ENCODE results near the gene CGB1.

Gene CGB1

DNA sequence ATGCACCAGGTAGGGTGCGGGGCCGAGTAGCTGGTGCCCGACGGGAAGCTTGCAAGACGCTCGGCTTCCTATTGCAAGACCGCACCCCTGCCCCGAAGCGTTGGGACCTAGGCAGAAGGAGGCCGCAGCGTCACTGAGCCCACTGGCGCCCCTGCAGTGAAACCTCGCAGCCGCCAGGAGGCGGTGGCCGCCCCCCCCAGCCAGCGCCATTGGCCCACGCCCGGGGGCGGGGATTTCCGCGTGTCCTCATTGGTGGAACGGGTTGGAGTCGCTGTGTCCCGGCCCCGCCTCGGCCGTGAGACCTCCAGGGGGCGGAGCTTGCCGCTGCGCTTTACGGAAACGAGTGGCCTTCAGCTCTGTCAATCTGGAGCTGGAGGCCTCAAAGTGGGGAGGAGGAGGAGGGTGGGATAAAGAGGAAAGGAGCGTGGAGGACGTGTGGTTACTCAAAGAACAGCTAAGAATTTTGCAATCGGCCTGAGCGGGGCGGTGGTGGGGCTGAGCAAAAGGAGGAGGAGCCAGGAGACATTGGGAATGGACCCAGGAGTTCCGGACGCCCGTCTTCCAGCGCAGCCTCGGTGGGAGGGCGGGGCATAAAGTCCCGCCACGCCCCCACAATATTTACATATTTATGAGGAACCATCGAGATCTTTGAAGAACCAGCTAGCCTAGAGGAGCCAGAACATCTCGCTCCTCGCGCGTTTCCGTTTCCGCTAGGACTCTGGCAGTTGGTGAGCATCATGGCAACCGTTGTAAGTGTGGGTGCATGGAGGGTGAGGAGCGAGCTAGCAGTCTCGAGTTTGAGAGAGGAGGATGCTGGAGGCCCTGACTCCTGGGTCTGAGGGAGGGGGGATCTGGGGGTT is 43.3 kb downstream of the CGB1 start, which contains the start of the genes GYS1 and RUVBL2:
Gene GYS1, minus strand, starts transcription at position 135 of the 860 bp plus-strand sequence. CDS start 197 bp downstream, outside the sequence.
Gene RUVBL2, plus strand, starts transcription at position 713 of the 860 bp plus-strand sequence. Its CDS starts 25 bp downstream, at position 738.
- peak; percentile 99 for DNase-seq

DNA sequence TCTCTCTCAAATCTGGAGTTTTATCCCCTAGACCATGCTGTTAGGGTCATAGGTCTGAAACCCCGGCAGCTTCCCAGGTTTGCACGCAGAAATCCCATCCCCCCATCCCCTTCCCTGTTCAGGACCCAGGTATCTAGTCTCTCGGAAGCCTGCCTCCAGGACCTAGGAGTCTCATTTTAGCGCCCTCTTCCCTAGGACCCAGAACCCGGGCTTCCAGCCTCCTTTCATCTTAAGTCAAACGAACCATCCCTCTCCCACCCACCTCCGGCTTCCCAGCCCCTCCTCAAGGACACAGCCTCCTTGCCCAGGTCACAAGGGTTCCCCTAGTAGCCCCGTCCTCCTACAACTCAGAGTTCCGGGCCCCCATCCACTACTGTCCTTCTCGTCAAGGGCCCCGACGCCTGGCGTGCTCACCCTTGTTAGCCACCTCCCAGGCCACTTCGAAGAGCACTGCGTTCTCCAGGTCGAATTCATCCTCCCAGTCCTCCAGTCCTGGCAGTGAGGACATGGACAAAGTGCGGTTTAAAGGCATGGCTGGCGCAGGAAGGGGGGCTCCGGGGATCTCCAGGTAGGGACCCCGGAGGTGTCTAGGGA is 44.0 kb downstream of the CGB1 start:
- no peak for DNase-seq

DNA sequence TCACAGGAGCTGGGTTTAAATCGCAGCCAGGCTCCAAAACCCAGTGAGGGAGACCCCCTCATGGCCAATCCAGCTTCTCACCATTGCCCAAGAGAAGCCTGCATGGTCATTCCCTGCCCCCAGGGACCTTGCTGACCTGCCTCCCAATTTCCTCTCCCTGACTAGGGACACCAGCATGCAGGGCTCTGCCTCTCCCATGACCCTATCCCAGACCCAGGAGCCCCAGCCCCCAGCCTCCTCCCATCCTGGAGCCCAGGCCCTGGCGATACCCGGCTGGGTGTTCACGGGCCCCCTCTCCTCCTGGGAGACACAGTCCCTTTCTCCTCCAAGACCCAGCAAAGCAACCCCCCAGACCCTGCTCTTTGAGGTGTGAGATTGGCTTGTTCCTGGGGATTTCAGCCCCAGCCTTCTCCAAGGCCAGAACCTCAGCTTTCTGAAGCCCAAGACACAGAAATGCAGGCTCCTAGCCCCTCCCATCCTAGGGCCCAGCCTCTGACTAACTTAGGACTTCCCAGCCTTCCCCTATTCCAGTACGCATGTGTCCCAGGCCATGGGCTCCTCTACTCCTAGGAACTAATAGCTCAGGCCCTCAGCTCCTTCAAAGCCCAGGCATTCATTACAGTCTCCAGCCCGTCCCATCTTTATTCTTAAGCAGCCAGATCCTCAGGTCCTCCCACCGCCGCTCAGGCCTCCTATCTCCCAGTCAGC is 44.7 kb downstream of the CGB1 start:
- DNase-seq, result no peak

DNA sequence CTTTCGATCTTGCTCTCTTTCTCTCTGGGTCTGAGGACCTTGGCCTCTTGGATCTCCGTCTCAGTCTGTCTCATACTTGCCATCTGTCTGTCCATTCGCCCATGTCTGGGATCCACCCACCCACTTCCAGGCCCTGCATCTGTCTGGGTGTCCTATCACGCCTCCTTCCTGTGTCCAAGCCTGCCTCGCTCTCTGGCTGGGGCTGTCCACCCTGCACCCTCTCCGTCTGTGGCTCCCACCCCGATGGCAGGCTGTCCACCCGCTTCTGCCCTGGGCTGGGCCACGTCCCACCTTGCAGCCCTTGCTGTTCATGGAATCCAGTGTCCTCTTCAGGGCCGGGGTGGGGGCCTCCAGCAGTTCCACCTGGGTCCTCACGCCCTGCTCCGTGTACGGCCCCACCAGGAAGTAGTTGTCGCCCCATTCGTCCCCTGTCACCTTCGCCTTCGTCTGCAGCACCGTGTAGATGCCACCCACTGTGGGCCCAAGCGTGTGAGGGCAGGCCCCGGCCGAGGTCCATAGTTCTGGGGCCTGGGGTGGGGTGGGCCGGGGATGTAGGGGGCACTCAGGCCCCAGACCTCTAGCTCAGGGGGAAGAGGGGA is 45.6 kb downstream of the CGB1 start:
- DNase-seq, result no peak

DNA sequence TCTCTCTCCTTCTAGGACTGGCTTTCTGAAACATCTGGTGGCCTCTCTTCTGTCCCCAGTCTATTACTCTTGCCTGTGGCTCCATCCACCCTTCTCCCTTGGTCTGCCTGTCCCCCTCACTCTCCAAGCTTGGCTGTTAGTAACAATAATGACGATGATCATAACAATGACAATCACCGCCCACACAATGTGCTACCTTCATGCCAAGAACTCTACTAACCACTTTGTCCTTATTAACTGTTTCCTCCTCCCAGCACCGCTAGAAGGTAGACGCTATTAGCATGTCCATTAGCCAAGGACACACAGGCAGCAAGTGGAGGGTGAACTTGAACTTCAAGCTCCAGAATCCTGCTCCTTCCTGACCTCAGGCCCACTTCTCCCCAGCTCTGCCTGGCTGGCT is 46.3 kb downstream of the CGB1 start:
- no peak for DNase-seq

DNA sequence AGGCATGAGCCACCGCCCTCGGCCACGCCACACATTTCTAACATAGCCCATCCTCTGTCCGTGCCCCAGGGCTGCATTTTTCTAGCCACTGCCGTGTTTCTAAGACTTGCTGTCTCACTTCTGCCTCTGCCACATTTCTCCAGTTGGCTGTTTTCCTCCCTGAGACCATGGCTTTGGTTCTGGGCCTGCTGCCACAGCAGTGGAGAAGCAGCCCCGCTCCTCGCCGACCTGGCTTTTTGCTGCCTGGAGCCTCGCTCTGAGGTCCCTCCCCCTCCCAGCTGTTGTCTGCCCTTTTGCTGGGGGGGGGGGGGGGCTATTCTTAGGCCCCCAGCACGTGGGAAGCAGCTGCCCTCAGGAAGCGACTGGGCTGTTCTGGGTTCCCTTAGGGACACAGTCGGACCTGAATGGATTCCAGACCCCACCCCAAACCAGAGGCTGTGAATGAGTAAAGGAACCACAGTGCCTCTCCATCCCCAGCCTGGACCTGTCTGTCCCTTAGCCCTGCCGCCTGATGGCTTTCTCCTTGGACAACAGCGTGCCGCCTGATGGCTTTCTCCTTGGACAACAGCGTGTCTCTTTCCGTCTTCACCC is 46.9 kb downstream of the CGB1 start:
- DNase-seq, result no peak

DNA sequence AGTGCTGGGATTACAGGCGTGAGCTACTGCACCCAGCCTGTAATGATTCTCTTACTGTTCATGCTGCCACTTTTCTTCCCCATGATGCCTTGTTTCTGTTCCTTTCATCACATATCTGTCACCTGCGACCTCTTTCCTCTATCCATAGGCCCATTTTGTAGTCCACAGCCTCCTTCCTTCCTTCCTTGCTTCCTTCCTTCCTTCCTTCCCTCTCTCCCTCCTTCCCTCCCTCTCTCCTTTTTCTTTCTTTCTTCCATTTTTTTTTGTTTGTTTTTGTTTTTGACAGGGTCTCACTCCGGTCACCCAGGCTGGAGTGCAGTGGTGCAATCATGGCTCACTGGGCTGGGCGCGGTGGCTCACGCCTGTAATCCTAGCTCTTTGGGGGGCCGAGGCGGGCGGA is 47.8 kb downstream of the CGB1 start:
- DNase-seq, result no peak

DNA sequence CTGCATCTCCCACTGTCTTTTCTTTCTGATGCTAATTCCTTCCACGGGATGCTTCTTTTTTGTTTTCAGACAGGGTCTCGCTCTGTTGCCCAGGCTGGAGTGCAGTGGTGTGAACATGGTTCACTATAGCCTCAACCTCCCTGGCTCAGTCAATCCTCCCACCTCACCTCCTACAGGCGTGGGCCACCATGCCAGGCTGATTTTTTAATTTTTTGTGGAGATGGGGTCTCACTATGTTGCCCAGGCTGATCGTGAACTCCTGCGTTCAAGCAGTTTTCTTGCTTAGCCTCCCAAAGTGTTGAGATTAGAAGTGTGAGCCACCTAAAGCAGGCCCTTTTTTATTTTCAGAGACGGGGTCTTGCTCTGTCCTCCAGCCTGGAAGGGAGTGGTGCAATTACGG is 48.4 kb downstream of the CGB1 start:
- DNase-seq, result no peak

DNA sequence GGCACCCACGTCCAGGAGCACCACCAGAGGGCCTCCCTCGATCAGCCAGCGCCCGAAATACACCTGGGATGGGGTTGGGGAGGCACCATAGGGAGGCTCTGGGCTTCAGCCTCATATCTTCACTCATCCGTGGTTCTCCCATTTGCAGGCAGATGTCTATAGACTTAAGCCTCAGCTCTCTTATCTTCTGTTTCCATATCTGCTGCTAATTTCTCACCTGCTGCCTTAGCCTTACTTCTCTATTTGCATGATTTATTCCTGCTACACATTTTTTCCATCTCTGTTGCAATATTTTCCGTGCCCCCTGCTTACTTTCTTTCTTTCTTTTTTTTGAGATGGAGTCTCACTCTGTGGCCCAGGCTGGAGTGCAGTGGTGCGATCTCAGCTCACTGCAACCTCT is 49.4 kb downstream of the CGB1 start:
- DNase-seq, result no peak

DNA sequence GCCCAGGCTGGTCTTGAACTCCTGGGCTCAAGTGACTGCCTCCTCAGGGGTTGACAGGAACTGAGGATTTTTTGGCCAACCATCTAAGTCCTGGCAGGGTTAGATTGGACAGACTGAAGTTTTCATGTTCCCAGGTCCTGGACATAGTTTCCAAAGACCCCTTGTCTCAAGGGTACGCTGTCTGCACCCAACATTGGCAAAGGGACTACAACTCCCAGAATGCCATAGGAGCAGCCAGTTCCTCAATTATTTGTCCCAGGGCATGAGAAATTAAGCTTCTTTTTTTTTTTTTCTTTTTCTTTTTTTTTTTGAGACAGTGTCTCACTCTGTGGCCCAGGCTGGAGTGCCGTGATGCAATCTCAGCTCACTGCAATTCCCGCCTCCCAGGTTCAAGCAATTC is 50.5 kb downstream of the CGB1 start:
- no peak for DNase-seq

DNA sequence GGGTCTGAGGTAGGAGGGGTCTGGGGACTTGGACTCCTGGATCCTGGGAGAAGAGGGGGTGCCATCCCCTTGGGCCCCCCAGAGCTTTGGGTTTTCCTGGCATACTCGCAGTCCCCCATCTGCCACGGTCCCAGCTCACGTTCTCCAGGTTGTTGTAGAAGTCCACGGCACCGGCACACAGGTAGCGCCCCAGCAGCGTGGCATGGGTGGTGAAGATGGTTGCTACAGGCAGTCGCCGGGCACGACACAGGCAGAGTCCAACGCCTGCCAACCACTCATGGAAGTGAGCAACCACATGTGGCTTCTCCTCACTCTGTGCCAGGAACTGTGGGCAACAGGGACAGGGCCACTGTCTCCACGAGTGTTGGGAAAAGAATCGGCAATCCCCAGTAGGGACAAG is 51.0 kb downstream of the CGB1 start:
- no peak for DNase-seq
